ELF-1 (cell line): ENCODE results near the gene CCDC78.

ENCODE experiments used
- DNase-seq: peaks from one replicate; pipeline ENCODE4 v3.0.0-alpha.2; 2016; ENCODE audit warnings: low read depth, low spot score

Gene CCDC78

DNA sequence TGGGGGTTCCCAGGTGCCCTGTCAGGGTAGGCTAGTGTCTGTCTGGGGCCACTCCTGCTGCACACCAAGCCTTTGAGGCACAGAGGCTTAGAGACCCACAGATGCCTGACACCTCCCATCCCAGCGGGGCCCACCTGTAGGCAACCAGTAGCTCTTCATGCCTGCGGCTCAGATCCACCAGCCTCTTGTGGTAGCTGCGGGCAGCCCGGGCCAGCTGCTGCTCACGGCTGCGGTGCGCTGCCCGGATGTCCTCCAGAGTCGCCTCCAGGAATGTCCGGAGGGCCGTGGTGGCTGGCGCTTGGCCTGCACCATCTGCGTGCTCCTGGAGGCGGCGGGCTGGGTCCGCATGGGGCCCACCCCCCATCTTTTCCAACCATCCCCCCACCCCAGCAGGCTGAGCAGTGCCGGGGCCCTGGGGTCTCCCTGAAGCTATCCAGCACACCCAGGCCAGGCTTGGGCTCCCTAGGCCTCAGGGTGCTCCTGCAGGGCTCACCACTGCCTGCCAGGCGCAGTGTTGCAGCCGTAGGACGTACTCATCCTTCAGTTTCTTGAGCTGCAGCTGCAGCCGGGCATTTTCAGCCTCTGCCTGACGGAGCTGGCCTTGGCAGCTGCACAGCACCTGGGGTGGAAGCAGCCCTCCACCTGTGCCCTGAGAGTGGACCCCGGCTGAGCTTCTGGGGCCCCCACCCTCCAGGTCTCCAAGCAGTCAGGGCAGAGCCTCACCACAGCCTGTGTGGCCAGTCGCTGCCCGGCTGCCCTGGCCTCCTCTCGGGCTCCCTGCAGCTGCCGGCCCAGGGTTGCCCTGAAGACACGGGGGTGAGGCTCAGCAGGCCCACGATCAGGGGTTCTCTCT is 1.8 kb downstream of the CCDC78 start:
- DNase-seq = no peak

DNA sequence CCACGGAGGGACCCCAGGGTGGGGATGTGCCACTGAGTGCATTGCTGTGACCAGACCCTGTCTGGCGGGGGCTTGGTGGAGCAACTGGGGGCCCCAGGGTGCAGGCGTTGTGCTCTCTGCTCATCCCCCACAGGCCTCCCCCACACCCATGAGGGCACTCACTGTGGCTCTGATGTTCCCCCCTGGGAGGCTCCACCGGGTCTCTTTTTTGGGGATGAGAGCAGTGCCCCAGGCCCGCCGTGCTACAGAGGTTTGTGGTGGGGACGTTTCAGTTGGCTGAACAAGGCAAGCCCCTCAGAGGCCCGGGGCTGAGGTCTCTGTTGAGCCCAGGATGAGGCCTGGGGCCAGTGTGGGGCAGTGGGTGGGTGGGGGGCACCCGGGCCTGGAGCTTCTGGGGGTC is 2.5 kb downstream of the CCDC78 start:
- DNase-seq = no peak

- no peak for DNase-seq
These were observed 3.2 kb downstream of the CCDC78 start for GRCh38 chr16:722835-723633.

- DNase-seq = no peak
These were observed 4.3 kb downstream of the CCDC78 start for GRCh38 chr16:721765-722540.

GRCh38 chr16:720990-721764 is 5.1 kb downstream of the CCDC78 start, which contains the start of gene ANTKMT:
Gene ANTKMT, plus strand, starts transcription at chr16:721146. Its CDS starts 129 bp downstream, at chr16:721275.
- peak; percentile 96 for DNase-seq

GRCh38 chr16:720447-720989 is 5.7 kb downstream of the CCDC78 start:
- DNase-seq = peak; percentile 76

DNA sequence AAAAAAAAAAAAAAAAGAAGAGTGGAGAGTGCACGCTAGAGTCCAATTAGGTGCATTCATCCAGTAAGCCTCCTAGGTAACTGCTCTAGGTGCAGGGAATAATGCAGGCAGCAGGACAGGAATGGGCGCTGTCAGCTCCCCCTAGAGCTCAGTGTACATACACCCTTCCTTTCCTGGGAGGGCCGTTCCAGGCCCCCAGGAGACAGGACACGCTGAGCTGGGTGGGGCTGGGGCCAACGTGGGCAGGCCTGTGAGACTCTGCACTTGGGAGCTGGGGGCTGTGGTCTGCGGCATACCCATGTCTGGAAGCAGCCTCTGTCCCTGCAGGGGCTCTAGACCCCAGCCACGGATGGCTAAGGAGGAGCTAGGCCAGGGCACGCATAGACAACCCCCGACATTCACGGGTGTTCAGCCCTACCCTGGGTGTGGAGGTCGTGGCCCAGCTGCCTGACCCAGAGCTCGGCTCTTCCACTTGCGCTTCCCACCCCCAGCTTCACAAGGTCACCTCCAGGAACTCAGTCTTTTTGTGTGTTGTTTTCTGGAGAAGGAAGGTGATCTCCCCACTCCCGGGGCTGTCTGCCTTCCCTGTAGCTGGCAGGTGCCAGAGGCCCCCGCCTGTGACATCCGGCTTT is 6.3 kb downstream of the CCDC78 start:
- DNase-seq = peak; percentile 43

- no peak for DNase-seq
These were observed 7.3 kb downstream of the CCDC78 start for GRCh38 chr16:718922-719321.

DNA sequence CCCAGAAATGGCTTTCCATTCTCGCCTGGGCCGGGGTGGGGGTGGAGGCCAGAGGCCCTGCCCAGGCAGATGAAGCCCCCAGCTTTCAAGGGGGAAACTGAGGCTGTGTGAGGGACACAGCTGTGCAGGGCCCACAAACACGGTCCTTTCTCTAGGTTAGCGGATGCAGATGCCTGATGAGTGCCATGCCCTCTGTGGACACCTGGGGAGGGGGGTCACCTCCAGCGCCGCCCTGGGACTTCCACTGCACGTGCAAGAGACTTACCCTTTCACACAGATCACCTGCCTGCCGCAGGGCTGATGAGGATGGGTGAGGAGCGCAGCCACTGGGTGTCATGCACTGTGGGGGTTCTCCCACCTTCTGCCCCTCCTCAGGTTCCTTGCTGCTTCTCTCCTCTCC is 7.9 kb downstream of the CCDC78 start:
- no peak for DNase-seq

DNA sequence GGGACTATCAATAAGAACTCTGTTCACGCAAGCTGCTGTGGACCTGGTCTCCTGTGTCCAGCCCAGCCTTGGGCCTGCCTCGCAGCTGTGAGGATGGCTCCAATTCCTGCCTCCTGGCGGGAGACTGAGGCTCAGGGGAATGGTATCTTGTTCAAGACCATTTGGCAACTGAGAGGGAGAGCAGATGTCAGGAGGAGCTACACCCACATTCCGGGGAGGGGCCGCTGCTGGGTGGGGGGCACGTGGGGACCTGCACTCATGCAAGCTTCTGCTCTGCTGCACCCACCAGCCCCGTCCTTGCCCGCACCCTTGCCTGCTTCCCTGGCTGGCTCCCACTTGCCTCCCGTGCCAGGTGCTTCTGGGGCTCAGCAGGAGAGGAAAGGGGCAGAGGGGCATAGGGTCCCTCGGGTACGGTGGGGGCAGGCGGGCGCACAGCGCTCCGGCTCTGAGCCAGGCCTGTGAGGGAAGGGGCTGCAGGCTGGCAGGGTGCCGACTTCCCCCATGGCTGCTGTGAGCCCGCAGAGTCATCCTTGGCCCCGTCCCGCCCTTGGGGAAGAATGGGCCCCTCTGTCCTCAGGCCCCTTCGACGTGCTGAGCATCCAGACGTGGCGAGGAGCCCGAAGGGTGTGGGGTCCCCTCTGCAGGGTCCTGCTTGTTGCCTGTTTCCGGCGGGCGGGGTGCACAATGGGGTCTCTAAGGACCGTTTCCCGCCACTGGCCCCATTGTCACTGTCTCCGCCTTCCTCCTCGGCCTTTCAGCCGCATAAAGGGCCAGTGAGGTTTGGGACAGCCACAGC is 8.6 kb downstream of the CCDC78 start:
- no peak for DNase-seq

GRCh38 chr16:716768-717325 is 9.4 kb downstream of the CCDC78 start:
- no peak for DNase-seq

- DNase-seq = peak; percentile 94
These were observed 10.1 kb downstream of the CCDC78 start for GRCh38 chr16:716200-716568.

GRCh38 chr16:715477-716199 is 10.6 kb downstream of the CCDC78 start:
- no peak for DNase-seq

DNA sequence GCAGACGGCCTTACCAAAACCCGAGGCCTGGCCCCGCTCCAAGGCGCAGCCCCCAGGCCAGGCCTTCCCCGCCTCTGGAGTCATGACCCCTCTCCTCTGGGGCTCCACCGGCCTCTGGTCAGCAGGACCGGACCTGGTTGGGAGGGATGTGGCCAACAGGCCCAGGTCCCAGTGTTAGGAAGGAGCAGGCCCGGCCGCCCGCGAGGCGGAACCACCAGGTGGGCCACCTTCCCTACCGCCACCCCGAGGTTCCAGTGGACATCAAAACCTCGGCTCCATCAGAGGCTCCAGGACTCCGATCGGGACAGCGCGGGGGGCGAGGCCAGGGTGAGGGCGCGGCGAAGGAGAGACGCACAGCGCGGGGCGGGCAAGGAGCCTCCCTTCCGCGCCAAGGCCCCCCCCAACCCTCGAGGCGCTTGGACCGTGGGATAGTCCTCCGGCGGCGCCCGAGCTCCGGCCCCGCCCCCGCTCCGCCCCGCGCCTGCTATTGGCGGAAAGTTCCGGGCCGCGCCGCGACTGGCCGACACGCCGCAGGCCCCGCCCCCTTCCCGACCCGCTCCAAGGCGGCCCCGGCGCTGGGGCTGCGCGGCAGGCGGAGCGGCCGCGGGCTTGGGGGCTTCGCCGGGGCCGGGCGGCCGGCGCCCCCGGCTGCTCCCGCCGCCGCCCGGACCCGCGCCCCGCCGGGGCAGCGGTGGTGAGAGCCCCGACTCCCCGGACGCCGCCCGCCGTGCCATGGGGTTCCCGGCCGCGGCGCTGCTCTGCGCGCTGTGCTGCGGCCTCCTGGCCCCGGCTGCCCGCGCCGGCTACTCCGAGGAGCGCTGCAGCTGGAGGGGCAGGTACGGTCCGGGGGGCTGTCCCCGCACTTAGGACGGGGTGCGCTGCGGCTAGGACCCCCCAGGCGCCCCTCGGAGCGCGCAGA is 11.4 kb downstream of the CCDC78 start, which contains the start of gene METRN:
METRN (plus strand) TSS at position 561 of the 919 bp plus-strand sequence; CDS start at position 733, 172 bp downstream.
- DNase-seq = peak; percentile 79

DNA sequence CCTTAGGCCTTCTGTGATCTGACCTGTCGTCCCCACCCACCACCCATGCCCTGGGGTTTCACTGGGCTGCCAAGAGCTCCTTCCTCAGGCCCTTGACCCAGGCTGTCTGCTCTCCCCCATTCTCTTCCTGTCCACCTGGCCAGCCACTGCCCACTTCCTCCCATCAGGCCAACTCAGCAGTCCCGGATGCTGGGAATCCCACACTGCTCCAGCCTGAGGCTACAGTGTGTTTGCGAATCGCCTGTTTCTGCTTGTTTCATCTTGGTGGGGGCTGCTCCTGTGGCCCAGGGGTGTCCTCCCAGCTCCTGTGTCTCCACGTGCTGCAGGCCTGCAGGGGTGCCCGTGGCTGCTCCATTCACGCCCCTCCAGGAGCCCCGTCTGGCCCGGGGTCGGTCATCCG is 12.2 kb downstream of the CCDC78 start:
- DNase-seq = peak; percentile 47

DNA sequence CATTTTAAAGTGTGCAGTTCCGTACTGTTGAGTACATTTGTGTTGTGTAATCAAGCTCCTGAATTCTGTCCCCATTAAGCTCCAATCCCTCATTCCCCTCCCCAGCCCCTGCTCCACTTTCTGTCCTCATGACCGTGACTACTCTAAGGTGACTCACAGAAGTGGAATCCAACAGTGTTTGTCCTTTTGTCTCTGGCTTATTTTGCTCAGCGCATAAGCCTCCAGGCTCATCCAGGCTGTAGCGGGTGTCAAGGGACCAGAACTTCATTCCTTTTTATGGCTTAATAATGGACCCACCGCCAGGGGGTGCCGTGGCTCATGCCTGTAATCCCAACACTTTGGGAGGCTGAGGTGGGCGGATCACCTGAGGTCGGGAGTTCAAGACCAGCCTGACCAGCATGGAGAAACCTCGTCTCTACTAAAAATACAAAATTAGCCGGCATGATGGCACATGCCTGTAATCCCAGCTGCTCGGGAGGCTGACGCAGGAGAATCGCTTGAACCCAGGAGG is 13.4 kb downstream of the CCDC78 start:
- peak; percentile 98 for DNase-seq
